Activated CD4-positive, alpha-beta T cell treated with anti-CD3 and anti-CD28 coated beads, Interleukin-2, Interleukin-4, amounts not matched to agents 100 ng/mL and 50 ng/mL, durations not matched to agents 16 hours and 8 hours (primary cell): ENCODE data around the gene EIF4E1B.

Experiments used
- DNase-seq: peaks from one replicate; pipeline ENCODE4 v3.0.0-alpha.2; 2020; ENCODE audit warnings: low spot score

EIF4E1B gene

GRCh38 chr5:176628406-176629228, 1.9 kb upstream of the EIF4E1B start:
- DNase-seq, result no peak

DNA sequence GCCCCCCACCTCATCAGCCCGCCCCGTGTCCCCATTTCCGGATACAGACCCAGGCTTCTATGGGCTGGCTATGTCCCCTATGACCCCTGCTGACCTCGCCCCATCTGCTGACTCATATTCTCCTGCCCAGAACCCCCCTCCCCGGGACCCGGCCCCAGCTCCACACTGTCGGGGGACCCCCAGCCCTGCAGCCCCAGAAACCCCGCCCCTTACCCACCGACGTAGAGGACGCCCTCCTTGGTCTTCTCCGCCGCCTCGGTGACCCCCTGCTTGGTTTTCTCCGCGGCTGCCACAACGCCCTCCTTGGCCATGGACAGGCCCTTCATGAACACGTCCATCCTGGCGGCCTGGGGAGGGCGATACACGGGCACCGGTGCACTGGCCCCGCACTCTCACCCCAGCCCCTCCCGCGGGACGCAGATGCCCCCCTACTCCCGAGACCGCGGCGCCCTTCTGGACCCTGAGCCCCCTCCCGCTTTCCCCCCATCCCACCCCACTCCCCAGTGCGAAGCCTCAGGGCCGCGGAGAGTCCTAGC, 1.1 kb upstream of the EIF4E1B start:
- DNase-seq, result no peak

DNA sequence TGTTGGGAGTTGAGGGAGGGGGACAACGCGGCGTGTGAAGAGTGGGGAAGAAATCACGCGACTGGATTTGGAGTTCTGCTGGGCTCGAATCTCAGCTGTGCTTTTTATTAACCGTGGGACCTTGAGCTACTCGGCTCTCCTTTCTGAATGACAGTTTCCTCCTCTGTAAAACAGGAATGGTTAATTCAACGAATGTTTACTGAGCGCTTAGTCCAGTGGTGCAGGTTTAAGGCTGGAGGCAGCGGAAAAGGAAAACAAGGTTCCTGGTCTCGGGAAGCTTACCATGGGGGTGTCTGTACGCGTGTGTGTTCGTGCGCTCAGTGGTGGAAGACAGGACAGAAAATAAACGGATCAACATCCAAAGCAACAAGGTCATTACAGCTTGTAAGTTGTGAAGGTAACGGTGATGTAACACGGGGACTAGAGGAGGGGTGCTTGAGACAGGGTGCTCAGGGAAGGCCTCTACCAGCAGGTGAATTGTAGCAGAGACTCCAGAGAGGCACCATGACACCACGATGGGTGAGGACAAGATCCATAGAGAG, 277 bp downstream of the EIF4E1B start:
- DNase-seq, result no peak

- DNase-seq, result no peak
These were observed 1.1 kb downstream of the EIF4E1B start for GRCh38 chr5:176631383-176632200.

DNA sequence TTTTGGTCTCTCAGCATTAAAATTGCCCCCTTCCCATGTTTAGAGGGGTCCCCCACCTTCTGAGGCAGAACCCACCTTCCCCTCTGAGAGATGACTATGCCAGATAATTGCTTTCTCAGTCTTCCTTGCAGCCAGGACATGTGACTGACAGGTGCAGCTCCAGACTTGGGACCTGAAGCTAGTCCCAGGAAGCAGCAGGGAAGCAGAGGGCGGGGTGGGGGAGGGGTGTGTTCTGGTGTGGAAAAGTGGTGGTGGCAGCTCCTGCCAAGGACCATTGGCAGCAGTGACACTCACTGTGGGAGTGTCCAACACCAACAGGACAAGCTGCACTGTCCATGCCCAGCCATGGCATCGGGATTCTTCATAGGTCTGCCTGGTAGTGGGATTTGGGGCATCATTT, 2.3 kb downstream of the EIF4E1B start:
- no peak for DNase-seq

GRCh38 chr5:176633598-176633997, 3.1 kb downstream of the EIF4E1B start:
- no peak for DNase-seq

DNA sequence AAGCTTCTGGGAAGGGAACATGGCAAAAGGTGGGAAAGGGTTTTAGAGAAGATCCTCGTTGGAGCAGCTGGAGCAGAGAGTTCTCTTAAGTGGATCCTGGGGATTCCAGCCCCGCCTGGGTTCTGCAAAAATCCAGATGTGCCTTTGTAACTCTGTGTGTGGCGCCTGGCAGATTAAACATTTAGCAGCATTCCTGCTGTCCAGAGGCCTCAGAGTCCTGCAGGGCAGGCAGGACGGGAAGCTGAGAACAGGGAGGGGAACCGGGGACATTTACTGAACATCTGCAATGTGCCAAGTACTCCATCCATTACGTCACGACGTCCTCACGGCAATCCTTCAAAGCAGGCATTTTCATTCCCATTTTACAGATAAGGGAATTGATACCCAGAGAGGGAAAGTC, 6.0 kb downstream of the EIF4E1B start:
- no peak for DNase-seq

DNA sequence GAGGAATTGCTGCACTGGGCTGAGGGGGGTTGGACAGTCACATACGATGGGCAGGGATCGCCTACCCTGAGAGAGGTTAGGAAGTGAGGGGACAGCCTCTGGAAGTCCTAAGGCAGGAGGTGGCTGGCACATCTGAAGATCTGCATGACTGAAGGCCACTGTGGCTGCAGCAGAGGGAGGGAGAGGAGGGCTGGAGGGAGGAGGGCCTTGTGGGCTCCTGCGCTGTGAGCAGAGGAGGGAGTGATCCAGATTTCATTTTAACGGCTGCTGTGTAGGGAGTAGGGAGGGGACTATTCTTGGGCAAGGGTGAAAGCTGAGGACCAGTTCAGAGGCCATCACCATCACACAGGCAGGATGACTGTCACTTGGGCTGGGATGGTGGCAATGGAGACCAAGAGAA, 7.1 kb downstream of the EIF4E1B start:
- no peak for DNase-seq

- no peak for DNase-seq
These were observed 8.0 kb downstream of the EIF4E1B start for GRCh38 chr5:176638437-176638836.

DNA sequence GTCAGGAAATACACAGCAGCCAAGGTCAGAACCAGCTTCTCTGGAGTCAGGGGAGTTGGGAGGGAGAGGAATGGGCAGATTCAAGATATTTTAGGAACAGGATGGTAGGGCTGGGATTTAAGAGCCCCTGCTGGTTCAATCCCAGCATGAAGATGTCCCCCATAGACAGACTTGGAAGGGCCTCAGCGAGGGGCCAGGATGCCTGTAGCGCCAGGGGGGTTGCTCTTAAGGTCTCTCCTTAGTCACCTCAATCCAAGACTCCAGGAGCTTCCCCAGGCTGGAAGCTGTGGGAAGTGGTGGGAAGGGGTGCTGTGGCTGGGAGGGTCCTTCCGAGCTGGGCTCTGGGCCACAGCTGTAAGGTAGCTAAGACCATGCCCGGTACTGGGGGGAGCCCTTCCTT, 8.7 kb downstream of the EIF4E1B start:
- no peak for DNase-seq

- DNase-seq, result no peak
These were observed 9.5 kb downstream of the EIF4E1B start for GRCh38 chr5:176639981-176640380.

DNA sequence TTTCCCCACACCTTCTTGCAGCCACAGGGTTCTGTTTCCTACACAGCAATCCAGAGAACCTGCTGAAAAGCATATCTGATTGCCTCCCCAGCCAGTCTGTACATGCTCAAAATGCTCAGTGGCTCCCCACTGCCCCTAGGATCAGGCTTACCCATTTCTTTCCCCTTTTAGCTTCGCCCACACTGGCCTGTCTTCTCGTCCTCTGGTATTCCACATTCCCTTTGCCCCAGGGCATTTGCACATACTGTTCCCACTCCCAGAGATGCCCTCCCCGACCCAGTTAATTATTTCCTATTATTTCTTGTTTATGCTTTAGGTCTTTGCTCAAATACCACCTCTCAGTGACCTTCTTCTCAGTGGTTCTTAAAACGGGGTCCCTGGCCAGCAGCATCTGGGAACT, 10.1 kb downstream of the EIF4E1B start:
- no peak for DNase-seq

- DNase-seq, result no peak
These were observed 12.4 kb downstream of the EIF4E1B start for GRCh38 chr5:176642675-176643490.

GRCh38 chr5:176643491-176644219, 13.2 kb downstream of the EIF4E1B start:
- DNase-seq, result no peak

GRCh38 chr5:176644294-176644693, 13.8 kb downstream of the EIF4E1B start:
- DNase-seq, result no peak

DNA sequence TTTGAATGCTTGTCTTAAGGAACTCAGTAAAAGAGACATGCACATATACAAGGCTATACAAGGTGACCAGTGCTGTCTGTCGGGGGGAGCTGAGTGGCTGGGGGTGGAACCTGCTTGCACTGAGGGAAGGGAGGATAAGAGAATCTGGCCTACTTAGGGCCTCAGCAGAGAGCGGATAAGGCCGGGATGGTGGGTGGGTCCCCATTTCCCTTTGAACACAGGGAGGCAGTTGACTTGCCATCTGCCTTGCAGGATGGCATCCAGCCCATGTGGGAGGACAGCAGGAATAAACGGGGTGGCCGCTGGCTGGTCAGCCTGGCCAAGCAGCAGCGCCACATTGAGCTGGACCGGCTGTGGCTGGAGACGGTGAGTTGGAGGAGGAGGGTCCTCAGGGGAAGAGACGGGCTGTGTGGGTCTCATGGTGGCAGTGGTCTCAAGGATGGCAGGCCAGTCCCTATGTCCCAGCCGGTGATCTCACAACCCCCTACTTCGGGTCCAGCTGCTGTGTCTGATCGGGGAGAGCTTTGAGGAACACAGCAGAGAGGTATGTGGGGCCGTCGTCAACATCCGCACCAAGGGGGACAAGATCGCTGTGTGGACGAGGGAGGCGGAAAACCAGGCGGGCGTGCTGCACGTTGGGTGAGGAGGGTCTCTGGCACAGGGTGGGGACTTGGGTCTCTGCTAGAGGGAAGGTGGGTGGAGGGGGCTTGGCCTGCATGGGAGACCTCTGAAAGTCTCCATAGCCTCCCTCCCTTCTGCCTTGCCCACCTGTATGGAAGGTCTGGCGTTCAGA, 14.6 kb downstream of the EIF4E1B start:
- no peak for DNase-seq

GRCh38 chr5:176646049-176646706, 15.7 kb downstream of the EIF4E1B start:
- no peak for DNase-seq

DNA sequence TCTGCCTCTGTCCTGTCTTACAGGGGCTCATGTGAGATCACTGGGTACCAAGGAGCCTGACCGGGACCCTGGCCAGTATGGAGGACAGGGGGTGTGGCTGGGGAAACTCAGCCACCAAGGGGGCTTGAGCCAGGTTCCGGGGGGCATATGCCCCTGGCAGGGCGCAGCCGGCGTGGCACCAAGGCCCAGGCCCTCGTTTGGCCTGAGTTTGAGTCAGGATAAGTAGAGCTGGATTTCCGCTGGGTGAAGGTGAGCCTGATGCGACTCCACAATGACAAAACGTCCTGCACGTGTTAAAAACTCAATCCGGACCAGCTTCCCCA, 16.2 kb downstream of the EIF4E1B start:
- DNase-seq, result no peak

DNA sequence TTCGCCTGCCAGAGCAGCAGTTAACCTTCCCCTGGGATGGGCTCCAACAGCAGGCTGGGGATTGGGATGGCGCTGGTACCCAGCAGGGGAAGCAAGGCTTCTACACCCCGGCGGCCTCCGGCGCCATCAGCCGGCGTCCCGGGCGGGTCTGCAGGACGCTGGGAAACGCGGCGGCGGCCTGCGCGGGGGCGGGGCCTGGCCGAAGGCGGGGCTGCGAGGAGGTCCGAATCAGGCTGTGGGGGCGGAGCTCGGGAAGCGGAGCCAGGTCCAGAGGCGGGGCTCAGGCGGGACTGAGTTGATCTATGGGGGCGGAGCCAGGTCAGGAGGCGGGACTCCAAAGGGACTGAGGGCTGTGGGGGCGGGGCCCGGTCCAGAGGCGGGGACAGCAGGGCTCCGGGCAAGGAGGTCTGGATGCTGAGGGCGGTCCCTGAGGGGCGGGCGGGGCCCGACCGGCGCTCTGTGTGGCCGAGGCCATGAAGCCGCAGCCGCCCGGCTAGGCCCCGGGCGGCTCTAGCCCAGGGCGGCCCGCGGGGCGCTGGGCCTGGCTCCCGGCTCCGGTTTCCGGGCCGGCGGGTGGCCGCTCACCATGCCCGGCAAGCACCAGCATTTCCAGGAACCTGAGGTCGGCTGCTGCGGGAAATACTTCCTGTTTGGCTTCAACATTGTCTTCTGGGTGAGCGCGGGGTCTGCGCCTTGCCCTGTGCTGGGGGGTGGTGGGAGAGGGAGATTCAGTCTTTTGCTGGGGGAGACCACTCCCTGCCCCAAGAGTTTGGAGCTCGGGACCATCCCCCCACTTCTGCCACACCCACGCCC, 16.8 kb downstream of the EIF4E1B start, which contains the start of gene TSPAN17:
Gene TSPAN17 (plus strand): TSS at position 455 of the 813 bp plus-strand sequence. CDS start 132 bp downstream, at position 587.
- peak; percentile 100 for DNase-seq
